Neutrophil (primary cell): Measurements from ENCODE around the gene SLC35B1.
A peak's percentile ranks its signal among the peaks of the same experiment; 100 is the strongest.

Source experiments
- H3K27ac ChIP-seq: fragments of 200-600 bp; sonication (generic); 2 replicates; pipeline ENCODE4 v1.5.1; 2016; ENCODE audit warnings: mild to moderate bottlenecking, moderate library complexity
- H3K27me3 ChIP-seq: fragments of 200-600 bp; sonication (generic); 2 replicates; pipeline ENCODE4 v1.6.0; 2016; ENCODE audit warnings: mild to moderate bottlenecking
- H3K36me3 ChIP-seq: fragments of 200-600 bp; sonication (generic); 2 replicates; pipeline ENCODE4 v1.5.1; 2017
- H3K4me1 ChIP-seq, 2 experiments: fragments of 200-600 bp in 1 of 2; sonication (generic) in 1 of 2; 1 replicate in 1 of 2; 2 replicates in 1 of 2; pipeline versions ENCODE4 v1.5.1 to v1.6.1; 2013 to 2016; ENCODE audit warnings: low read depth in 1 of 2, low read length in 1 of 2, mild to moderate bottlenecking in 1 of 2, moderate library complexity in 1 of 2; ENCODE audit not compliant: control insufficient read depth in 1 of 2, insufficient read depth in 1 of 2
- H3K4me3 ChIP-seq, 2 experiments: fragments of 200-600 bp in 1 of 2; sonication (generic) in 1 of 2; 1 replicate in 1 of 2; 2 replicates in 1 of 2; pipeline ENCODE4 v1.5.1; 2013 to 2016; ENCODE audit warnings: low read depth in 1 of 2, low read length in 1 of 2, mild to moderate bottlenecking in 1 of 2, moderate library complexity in 1 of 2
- H3K9me3 ChIP-seq: fragments of 200-600 bp; sonication (generic); 2 replicates; pipeline ENCODE4 v1.5.1; 2016
- TF ChIP-seq, protein P1 (sequence below): fragments of 200-600 bp; sonication (generic); IDR thresholded peaks from 2 replicates; pipeline ENCODE4 v1.5.1; 2016; ENCODE audit warnings: antibody characterized with exemption

Gene SLC35B1

DNA sequence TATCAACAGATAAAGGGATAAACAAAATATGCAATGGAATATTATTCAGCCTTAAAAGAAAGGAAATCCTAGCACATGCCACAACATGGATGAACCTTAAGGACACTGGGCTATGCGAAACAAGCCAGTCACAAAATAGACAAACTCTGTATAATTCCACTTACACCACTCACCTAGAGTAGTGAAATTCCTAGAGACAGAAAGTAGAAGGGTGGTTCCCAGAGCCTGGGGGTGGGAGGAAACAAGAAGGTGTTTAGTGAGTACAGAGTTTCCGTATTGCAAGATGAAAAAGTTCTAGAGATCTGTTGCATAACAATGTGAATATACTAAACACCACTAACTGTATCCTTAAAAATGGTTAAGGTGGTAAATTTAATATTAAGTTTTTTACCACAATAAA lies 39.9 kb downstream of the SLC35B1 start:
- Histone ChIP-seq H3K4me3 (no peak overlapping the region), H3K27ac (peak overlapping the region; percentile 60), H3K9me3 (no peaks in the 10 kb centered on the region), H3K4me1 (peaks cover 27 to 32% of the 10 kb centered on the region in 2 experiments), H3K27me3 (no peaks in the 10 kb centered on the region), H3K36me3 (peaks cover 4% of the 10 kb centered on the region)
- TF ChIP-seq, protein P1, sequence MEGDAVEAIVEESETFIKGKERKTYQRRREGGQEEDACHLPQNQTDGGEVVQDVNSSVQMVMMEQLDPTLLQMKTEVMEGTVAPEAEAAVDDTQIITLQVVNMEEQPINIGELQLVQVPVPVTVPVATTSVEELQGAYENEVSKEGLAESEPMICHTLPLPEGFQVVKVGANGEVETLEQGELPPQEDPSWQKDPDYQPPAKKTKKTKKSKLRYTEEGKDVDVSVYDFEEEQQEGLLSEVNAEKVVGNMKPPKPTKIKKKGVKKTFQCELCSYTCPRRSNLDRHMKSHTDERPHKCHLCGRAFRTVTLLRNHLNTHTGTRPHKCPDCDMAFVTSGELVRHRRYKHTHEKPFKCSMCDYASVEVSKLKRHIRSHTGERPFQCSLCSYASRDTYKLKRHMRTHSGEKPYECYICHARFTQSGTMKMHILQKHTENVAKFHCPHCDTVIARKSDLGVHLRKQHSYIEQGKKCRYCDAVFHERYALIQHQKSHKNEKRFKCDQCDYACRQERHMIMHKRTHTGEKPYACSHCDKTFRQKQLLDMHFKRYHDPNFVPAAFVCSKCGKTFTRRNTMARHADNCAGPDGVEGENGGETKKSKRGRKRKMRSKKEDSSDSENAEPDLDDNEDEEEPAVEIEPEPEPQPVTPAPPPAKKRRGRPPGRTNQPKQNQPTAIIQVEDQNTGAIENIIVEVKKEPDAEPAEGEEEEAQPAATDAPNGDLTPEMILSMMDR = no peak

DNA sequence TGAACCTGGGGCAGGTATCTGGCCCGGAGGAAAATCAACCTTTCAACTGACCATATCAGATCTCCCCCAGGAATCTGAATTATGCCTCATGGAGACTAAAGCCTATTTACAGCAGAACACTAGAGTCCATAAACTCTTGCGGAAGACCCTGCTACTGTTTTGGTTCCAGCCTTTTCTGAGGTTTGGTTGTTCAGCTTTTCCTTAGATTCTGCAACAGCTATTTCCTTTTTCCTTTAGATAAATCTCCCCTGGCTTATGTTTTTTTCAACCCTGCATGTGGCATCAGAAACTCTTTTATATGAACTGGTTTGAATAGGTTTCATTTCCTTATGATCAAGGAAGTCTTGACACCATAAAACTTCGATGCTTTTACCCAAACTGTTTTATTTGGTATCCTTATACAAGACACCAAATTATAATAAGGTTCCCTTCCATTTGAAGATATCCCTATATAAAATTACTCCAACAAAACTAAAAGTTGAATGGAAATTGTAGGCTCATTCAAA lies 43.0 kb downstream of the SLC35B1 start:
- no peaks in the 10 kb centered on the region for H3K9me3 ChIP-seq
- no peaks in the 10 kb centered on the region for H3K27me3 ChIP-seq
- no peak overlapping the region for H3K4me3 ChIP-seq
- TF ChIP-seq, protein P1 = no peak
- peaks cover 7% of the 10 kb centered on the region for H3K36me3 ChIP-seq
- H3K27ac ChIP-seq = no peak overlapping the region
- peaks cover 13 to 14% of the 10 kb centered on the region in 2 experiments for H3K4me1 ChIP-seq

DNA sequence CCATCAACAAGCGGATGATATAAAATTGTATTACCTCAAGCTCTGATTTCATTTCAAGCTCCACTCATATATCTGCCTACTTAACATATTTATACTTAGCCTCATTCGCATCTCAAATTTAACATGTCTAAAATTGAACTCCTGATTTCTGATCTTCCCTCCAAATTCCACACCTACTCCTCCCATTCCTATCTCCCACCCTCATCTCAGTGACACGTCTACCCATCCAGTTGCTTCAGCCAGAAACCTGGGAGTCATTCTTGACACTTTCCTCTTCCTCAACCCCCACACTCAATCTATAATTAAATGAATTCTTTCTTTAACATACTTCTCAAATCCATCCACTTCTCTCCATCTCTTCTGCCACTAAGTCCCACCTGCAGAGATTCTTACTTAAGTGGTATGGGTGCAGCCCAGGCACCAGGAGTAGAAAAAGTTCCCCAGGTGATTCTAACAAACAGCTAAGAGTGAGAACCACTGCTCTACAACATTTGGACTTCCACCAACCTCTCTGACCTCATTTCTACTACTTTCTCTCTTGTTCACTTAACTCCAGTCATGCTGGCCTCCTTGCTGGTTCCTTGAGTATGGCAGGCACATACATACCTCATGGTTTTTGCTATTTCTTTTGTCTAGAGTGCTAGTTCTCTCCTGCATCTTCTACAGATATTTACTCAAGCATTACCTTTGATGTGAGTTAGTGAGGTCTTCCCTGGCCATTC lies 47.9 kb downstream of the SLC35B1 start:
- no peak overlapping the region for H3K4me3 ChIP-seq
- H3K36me3 ChIP-seq = peaks cover 13% of the 10 kb centered on the region
- no peaks in the 10 kb centered on the region for H3K4me1 ChIP-seq
- H3K27me3 ChIP-seq = no peaks in the 10 kb centered on the region
- TF ChIP-seq, protein P1 = no peak
- H3K9me3 ChIP-seq = no peaks in the 10 kb centered on the region
- H3K27ac ChIP-seq = no peak overlapping the region

DNA sequence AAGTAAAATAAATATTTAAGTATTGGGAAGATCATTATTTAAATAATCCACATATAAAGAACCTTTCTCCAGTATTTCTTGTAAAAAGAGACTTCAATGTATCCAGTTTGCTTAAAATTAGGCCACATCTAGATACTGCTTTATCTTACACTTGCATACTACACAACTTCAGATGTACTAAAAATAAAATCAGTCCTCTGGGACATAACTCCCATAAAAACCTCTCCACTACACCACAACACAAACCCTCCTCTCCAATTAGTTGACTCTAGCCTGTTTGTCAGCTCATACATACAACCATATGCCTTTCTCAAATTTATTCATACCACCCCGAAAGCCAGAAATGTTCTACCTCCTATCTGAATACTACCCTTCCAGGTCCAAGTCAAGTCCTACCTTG lies 51.5 kb downstream of the SLC35B1 start:
- Histone ChIP-seq H3K27ac (no peak overlapping the region), H3K36me3 (peaks cover 6% of the 10 kb centered on the region), H3K27me3 (no peaks in the 10 kb centered on the region), H3K4me3 (no peak overlapping the region), H3K9me3 (no peaks in the 10 kb centered on the region), H3K4me1 (no peaks in the 10 kb centered on the region)
- TF ChIP-seq, protein P1 = no peak
